GM19467 (cell line): ENCODE results near the gene MCOLN1.

Experiments
- ATAC-seq: cut with Tn5 transposase; IDR thresholded peaks from one replicate; pipeline ENCODE4 v1.9.1; 2021; ENCODE audit warnings: mild to moderate bottlenecking, moderate library complexity; ENCODE audit not compliant: unreplicated experiment

Gene MCOLN1

DNA sequence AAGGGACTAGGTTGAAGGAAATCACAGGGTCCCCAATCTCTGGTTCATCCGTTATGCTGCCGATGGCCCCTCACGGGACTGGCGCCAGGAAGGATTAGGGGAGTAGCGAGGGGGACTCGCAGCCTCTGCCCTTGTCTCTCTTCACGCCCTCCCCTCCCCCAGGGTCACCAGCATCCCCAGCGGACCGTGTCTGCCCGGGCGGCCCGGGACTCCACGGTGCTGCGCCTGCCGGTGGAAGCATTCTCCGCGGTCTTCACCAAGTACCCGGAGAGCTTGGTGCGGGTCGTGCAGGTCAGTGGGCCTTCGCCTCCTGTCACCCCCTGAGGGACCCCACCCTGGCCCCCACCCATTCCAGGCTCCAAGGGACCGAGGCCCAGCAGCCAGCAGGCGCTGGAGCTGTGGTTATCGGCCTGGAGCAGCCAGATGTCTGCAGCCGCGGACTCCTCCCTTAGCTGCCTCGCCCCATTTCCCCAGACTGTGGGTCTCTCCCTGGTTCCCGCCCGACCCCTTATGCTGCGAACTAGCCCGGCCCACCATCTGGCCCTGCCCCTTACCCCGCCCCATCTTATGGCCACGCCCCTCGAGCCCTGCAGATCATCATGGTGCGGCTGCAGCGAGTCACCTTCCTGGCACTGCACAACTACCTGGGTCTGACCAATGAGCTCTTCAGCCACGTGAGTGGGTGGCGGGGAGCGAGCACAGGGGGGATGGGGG, 18.5 kb downstream of the MCOLN1 start:
- no peak for ATAC-seq

DNA sequence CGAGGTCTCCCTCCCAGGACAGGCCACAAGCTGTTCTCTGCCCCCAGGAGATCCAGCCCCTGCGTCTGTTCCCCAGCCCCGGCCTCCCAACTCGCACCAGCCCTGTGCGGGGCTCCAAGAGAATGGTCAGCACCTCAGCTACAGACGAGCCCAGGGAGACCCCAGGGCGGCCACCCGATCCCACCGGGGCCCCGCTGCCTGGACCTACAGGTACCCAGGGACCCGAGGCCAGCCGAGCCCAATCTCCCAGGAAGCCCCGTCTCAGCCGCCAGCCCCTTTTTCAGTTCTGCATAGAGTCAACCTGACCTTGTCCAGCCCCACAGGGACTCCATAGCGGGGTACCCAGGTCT, 19.0 kb downstream of the MCOLN1 start:
- ATAC-seq: no peak

DNA sequence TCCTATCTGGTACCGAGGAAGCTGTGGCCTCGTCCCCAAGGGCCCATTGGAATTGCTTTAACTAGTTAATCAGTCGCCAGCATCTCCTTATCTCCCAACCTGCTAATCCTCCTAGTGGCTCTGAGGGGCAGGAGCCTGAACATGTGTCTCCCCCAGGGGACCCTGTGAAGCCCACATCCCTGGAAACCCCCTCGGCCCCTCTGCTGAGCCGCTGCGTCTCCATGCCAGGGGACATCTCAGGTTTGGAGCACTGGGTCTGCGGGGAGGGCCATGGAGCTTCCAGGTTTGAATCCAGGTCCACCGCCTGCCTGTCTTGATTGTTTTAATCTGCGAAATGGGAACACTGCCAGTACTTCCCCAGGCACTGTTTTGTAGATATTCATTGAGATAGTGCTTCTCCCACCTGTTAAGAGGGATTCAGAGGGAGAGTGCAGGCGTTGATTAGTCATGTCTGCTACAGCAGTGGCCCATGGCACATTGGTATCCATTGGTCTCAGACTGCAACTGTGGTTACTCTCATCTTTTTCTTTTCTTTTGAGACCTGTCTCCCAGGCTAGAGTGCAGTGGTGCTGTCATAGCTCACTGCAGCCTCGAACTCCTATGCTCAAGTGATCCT, 19.5 kb downstream of the MCOLN1 start:
- no peak for ATAC-seq

DNA sequence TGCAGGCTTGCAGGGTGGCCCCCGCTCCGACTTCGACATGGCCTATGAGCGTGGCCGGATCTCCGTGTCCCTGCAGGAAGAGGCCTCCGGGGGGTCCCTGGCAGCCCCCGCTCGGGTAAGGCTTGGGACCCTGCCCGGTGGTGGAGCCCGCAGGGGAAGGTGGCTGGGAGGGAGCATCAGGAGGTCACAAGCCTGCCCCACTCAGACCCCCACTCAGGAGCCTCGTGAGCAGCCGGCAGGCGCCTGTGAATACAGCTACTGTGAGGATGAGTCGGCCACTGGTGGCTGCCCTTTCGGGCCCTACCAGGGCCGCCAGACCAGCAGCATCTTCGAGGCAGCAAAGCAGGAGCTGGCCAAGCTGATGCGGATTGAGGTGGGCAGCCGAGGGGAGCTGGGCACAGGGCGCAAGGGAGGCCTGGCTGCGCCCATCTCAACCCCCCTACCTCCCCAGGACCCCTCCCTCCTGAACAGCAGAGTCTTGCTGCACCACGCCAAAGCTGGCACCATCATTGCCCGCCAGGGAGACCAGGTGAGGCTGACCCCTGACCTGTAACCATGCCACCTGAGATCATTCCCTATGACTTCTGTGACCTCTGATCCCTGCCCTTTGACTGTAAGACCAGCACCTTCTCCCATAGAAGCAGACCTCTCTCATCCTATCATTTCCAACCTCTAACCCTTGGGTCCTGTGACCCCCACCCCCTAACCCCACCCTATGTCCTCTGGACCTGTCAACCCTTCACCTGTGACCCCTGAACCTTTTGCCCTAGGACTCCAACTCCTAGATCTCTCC, 20.3 kb downstream of the MCOLN1 start:
- no peak for ATAC-seq

DNA sequence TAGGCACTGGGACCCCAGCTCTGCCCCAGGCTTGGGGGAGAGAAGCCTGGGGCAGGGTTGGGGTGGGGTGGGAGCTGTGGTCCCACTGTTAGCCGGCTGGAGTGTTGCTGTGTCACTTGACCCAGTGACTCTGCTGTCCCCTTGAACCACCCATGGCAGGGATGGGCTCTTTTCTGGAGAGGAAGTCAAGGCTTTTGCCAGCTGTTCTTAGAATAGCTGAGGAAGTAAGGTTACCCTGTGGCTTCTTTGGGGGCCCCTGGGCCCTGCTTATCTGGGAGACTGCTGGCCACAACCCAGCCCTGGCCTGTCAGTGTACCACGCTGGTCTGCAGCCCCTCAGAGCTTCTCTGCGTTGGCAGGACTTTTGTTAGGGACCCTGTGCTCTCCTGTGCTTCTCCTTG, 22.2 kb downstream of the MCOLN1 start:
- ATAC-seq: no peak

DNA sequence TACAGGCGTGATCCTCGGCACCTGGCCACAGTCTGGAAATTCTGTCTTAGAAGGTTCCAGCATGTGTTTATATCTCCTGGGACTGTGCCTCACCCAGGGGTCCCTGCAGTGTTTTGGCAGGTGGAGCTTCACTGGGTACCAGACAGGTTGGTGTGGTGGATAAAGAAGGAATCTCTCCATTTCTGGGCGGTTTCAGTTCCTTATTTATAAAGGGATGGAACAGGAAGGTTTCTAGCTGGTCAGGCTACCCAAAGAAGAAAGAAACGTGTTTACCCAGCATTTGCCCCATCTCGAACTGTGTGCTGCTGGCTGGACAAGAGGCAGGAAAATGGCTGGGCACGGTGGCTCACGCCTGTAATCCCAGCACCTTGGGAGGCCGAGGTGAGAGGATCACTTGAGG, 22.9 kb downstream of the MCOLN1 start:
- no peak for ATAC-seq

DNA sequence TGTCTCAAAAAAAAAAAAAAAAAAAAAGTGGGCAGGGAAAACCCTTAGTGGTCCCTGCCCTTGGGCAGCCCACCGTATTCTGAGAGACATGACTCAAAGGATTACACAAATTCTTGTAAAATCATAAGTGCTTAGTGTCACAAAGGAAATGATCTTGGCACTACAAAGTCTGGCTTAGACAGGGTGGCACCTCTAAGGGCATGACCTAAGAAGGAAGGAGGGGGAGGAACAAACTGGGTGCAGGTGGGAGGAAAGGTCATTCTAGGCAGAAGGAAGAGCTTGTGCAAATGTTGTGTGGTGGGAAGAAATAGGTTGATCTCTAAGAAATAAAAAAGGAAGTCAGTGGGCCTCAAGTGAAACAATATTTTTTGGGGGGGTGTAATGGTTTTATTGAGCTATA, 23.5 kb downstream of the MCOLN1 start:
- ATAC-seq: no peak

DNA sequence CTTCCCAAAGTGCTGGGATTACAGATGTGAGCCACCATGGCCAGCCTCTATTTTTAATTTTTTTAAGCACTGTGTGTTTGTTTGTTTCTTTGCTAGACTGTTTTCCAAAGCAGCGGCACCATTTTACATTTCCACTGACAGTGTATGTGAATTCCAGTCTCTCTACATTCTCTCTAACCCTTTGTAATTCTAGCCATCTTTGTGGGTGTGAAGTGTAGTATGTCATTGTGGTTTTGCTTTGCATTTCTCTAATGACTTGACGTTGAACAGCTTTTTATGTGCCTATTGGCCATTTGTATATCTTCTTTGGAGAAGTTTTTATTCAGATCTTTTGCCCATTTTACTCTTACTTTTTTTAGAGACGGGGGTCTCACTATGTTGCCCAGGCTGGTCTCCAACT, 24.7 kb downstream of the MCOLN1 start:
- no peak for ATAC-seq

DNA sequence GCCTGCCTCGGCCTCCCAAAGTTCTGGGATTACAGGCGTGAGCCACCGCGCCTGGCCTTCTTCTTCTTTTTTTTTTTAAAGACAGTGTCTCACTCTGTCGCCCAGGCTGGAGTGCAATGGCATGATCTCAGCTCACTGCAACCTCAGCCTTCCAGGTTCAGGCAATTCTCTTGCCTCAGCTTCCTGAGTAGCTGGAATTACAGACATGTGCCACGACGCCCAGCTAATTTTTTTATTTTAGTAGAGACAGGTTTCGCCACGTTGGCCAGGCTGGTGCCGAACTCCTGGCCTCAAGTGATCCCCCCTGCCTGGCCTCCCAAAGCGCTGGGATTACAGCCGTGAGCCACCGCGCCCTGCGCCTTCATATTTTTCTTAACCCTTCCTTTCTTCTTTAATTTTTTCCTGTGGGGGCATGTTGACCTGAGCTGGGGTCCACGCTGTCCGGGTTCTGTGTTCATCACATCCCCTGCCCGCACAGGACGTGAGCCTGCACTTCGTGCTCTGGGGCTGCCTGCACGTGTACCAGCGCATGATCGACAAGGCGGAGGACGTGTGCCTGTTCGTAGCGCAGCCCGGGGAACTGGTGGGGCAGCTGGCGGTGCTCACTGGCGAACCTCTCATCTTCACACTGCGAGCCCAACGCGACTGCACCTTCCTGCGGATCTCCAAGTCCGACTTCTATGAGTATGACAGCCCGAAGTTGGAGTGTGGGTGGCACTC, 27.2 kb downstream of the MCOLN1 start:
- no peak for ATAC-seq

DNA sequence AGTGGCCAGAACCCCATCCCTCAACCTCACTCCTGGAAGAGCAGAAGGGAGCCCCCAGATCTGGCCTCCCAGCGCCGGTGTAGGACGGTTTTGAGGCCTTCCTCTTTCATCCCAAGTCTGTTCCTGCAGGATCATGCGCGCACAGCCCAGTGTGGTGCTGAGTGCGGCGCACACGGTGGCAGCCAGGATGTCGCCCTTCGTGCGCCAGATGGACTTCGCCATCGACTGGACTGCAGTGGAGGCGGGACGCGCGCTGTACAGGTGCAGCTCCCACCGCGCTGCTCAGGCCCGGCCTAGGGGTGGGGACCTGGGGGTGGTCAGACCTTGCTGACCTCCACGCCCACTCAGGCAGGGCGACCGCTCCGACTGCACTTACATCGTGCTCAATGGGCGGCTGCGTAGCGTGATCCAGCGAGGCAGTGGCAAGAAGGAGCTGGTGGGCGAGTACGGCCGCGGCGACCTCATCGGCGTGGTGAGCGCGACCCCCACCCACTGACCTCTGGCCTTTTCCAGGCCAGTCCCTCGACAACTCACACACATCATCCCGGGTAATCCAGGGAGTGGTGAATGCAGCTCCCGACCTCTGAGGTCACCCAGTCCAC, 27.8 kb downstream of the MCOLN1 start:
- ATAC-seq: no peak

DNA sequence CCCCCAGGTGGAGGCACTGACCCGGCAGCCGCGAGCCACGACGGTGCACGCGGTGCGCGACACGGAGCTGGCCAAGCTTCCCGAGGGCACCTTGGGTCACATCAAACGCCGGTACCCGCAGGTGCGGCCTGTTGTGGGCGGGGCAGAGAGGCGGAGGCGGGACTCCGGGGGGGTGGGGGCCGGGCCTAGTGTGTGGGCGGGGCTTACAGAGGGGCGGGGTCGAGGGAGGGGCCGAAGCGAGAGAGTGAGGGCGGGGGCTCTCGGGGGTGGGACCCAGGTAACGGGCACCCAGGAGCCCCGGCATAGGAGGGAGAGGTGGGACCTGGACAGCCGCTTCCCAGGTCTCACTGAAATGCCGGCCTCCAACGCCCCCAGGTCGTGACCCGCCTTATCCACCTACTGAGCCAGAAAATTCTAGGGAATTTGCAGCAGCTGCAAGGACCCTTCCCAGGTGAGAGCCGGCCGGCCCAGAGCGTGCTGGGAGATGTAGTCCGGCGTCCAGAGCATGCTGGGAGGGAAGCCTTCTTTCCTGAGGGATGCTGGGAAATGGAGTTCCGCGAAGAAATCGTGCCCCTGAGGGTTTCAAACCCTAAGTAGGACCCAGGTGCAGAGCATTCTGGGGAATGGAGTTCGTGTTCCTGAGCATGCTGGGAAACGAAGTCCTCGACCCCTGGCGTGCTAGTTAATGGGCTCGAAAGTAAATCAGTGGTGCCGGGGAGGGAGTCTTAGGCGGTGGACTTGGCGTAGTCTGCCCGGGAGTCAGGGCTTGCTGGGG, 28.8 kb downstream of the MCOLN1 start:
- no peak for ATAC-seq

DNA sequence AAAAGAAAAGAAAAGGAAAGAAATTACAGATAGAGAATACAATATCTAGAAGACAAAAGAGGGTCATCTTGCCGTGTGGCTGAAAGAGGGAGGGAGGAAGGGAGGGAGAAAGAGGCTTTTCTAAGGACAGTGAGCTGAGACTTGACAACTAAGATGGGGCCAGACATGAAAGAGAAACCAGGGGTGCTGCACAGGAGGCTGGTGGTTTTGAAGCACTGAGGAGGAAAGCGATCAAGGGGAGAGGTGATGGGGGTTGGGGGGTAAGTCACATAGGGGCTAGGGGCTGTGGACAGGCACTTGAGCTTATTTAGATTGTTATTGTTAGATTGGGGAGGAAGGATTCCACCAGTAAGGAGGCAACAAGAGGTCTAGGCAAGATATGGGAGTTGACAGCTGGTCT, 30.4 kb downstream of the MCOLN1 start:
- ATAC-seq: no peak

DNA sequence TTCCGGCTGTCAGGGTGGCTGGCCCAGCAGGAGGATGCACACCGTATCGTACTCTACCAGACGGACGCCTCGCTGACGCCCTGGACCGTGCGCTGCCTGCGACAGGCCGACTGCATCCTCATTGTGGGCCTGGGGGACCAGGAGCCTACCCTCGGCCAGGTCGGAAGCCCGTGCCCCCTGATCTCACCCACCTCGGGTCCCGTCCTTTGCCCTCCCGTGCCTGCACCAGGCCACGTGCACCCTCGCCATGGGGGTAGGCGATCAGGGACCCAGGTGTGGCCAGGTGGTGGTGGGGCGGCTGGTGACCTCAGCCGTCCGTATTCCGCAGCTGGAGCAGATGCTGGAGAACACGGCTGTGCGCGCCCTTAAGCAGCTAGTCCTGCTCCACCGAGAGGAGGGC, 32.1 kb downstream of the MCOLN1 start:
- no peak for ATAC-seq

DNA sequence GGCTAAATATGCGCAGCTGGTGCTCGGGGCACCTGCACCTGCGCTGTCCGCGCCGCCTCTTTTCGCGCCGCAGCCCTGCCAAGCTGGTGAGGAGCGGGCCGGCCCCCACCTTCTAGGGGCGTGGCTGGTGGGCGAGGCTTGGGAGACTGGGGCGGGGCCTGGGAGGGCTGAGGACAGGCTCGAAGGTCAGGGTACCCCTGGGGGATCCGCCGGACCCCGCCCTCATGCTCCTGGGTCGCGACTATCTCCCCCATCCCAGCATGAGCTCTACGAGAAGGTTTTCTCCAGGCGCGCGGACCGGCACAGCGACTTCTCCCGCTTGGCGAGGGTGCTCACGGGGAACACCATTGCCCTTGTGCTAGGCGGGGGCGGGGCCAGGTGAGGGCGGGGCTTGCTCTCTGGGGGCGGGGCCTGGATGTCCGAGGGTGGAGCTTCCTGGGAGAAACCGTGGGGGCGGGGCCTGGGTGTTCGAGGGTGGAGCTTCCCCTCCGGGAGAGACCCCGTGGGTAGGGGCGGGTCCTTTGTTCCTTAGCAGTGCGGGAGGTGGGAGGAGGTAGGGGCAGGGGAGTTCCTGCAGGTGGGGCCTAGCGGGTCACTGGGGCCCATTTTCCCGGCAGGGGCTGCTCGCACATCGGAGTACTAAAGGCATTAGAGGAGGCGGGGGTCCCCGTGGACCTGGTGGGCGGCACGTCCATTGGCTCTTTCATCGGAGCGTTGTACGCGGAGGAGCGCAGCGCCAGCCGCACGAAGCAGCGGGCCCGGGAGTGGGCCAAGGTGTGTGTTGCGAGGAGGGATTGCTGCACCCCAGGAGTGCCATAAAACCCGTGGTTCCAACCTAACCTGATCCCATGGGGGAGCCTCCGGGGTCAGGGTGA, 32.8 kb downstream of the MCOLN1 start:
- ATAC-seq: no peak

DNA sequence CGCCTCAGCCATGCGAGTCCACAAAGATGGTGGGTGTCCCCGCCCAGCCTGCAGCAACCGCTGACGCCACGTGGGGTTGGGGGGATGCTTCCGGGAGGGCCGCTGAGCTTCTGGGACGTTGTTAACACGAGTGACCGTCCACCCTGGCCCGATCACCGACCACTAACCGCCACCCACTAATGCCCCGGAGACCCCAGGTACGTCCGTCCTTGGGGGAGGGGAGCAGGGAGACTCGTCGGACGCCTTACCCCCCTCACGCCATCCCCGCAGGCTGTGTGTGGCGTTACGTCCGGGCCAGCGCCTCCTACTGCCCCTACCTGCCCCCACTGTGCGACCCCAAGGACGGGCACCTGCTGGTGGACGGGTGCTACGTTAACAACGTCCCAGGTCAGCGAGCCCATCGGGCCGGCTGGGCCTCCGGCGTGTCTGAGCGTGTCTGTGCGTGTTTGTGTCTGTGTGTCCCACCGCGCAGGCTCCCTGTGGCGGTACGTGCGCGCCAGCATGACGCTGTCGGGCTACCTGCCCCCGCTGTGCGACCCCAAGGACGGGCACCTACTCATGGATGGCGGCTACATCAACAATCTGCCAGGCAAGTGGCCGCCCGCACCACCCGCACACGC, 34.4 kb downstream of the MCOLN1 start:
- no peak for ATAC-seq

DNA sequence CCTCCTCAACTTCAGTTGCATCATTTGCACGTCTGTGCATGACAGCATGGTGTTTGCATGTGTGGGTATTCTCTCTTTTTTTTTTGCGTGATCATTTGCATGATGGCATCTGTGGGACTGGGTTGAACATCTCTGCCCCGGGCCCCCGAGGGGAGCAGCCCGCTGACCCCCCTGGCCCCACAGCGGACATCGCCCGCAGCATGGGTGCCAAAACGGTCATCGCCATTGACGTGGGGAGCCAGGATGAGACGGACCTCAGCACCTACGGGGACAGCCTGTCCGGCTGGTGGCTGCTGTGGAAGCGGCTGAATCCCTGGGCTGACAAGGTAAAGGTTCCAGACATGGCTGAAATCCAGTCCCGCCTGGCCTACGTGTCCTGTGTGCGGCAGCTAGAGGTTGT, 36.2 kb downstream of the MCOLN1 start:
- no peak for ATAC-seq

DNA sequence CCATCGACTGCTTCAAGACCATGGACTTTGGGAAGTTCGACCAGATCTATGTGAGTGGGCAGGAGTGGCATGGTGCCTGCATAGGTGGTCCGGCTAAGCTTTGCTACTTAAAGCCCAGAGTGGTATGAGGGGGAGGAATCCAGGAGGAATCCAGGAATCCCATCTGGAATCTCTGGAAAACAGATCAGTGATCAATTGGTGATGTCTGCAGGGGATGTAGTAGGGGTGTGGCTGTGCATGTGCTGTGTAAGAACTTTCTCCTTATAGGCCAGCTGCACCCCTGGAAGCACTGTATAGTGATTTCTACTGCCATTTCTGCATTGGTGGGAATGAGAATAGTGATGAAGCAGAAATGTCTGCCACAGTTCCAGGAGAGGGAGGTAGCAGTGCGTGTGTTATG, 36.7 kb downstream of the MCOLN1 start:
- ATAC-seq: no peak

DNA sequence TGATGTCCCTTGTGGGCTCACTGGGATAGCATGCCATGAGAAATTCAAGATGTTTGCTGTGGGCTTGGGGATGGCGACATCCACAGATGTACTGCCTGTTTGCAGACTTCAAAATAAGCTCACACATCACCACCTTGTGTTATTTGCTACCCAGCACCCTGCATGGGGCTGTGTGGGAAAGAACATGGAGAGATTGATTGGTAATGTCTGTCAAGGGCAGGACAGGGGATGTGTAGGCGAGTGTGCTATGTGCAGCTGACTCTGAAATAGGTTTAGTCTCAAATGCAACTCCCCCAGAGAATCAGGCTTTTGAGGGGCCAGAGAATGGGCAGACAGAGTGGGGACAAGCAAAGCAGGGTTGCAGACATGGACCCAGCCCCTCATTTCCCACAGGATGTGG, 37.8 kb downstream of the MCOLN1 start:
- ATAC-seq: no peak

DNA sequence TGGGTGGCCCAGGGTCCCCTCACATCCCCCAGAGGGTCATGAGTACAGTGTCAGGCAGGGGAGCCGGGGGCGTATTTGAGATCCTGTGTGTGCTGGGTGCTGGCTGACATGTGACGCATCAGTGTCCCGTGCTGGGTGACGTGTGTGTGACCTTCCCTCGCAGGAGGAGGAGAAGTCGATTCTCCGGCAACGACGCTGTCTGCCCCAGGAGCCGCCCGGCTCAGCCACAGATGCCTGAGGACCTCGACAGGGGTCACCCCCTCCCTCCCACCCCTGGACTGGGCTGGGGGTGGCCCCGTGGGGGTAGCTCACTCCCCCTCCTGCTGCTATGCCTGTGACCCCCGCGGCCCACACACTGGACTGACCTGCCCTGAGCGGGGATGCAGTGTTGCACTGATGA, 38.9 kb downstream of the MCOLN1 start:
- no peak for ATAC-seq
